ENCODE data around the gene TMEFF2.

DNA sequence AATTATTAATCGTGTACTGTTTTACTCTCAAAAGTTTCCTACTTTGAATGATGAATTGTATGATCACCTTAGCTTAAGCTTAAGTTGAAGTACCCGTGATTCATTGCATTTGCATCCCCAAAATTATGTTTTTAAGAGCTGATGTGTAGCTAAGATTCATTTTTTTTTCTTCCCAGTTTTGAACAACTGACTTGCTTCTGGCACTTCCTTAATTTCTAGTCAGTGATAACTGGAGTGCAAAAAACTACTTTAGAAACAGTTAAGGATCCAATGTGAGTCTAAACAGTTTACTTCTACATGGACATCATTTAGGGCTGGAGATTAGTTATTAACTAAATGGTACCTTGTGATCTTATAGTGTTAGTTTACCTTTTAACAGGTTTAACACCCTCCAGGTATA is 223.9 kb downstream of the TMEFF2 start:
- TF ChIP-seq, protein P1, sequence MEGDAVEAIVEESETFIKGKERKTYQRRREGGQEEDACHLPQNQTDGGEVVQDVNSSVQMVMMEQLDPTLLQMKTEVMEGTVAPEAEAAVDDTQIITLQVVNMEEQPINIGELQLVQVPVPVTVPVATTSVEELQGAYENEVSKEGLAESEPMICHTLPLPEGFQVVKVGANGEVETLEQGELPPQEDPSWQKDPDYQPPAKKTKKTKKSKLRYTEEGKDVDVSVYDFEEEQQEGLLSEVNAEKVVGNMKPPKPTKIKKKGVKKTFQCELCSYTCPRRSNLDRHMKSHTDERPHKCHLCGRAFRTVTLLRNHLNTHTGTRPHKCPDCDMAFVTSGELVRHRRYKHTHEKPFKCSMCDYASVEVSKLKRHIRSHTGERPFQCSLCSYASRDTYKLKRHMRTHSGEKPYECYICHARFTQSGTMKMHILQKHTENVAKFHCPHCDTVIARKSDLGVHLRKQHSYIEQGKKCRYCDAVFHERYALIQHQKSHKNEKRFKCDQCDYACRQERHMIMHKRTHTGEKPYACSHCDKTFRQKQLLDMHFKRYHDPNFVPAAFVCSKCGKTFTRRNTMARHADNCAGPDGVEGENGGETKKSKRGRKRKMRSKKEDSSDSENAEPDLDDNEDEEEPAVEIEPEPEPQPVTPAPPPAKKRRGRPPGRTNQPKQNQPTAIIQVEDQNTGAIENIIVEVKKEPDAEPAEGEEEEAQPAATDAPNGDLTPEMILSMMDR (IDR thresholded peaks at IDR 0.05): no peak
- TF ChIP-seq POLR2A (IDR thresholded peaks at IDR 0.05): no peak
